Upper lobe of right lung (tissue), 1 donor: ENCODE results near the gene MPP3. TPM values are rescaled to one million over a fixed set of nuclear protein-coding genes. Genes with fewer than 3 reads are reported as not detected.

Source experiments
- ATAC-seq: fragments of 200-7000 bp; cut with Tn5 transposase; one replicate; pipeline ENCODE4 v1.9.1; 2020; ENCODE audit warnings: mild to moderate bottlenecking, moderate library complexity
- DNase-seq: peaks from one replicate; pipeline ENCODE4 v3.0.0-alpha.2; 2020
- H3K27ac ChIP-seq: fragments of 200-600 bp; one replicate; pipeline ENCODE4 v1.8.0; 2022
- H3K27me3 ChIP-seq: fragments of 200-600 bp; one replicate; pipeline ENCODE4 v1.8.0; 2022; ENCODE audit warnings: mild to moderate bottlenecking
- H3K36me3 ChIP-seq: fragments of 200-600 bp; one replicate; pipeline ENCODE4 v1.8.0; 2022
- H3K4me1 ChIP-seq: fragments of 200-600 bp; one replicate; pipeline ENCODE4 v1.8.0; 2022
- H3K4me3 ChIP-seq: fragments of 200-600 bp; one replicate; pipeline ENCODE4 v1.8.0; 2022; ENCODE audit warnings: mild to moderate bottlenecking
- H3K9me3 ChIP-seq: fragments of 200-600 bp; one replicate; pipeline ENCODE4 v1.8.0; 2022
- intact Hi-C: fragments of 100-400 bp; cut with DNase I; formaldehyde crosslinking; loops from one replicate; pipeline ENCODE4 v1.11.0; 2022
- total RNA-seq: library from RNA; stranded (reverse); fragmentation: NEBNext Ultra II Directional; extraction: Animal tissue kit (Norgen Biotek cat#: 25700); gene quantifications from one replicate; pipeline ENCODE4 v1.2.1, GENCODE V29; 2021
- TF ChIP-seq, protein P1 (sequence below): fragments of 200-600 bp; IDR thresholded peaks from one replicate; pipeline ENCODE4 v1.8.0; 2022; ENCODE audit warnings: antibody characterized with exemption
- donor health status: DM: no; HTN: yes; CAD: no; lungs with severe emphysema.

Gene MPP3
- total RNA-seq, 1 donor from 2014 or later: 28.6 TPM

DNA sequence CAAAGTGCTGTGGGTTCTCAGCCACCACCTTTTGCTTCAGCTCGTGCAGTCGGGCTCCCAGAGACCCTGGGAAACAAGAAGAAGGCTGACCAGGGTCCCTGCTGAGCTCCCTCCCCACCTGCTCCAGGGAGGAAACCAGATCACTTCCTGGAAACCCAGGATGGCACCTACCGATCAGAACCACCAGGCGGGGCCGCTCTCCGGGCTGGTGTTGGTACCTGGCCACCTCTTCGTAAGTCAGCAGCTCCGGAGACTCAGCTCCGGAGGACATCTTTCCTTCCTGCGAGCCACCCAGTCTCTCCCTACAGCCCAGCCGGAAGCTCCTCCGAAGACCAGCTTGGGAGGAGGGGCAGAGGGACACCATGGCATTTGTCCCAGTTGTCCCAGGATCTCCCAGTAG lies 18.9 kb downstream of the MPP3 start:
- H3K4me1 ChIP-seq: no peaks in the 10 kb centered on the region
- no peak overlapping the region for H3K4me3 ChIP-seq
- intact Hi-C loops: no loop called here
- ATAC-seq: no peak
- TF ChIP-seq, protein P1, sequence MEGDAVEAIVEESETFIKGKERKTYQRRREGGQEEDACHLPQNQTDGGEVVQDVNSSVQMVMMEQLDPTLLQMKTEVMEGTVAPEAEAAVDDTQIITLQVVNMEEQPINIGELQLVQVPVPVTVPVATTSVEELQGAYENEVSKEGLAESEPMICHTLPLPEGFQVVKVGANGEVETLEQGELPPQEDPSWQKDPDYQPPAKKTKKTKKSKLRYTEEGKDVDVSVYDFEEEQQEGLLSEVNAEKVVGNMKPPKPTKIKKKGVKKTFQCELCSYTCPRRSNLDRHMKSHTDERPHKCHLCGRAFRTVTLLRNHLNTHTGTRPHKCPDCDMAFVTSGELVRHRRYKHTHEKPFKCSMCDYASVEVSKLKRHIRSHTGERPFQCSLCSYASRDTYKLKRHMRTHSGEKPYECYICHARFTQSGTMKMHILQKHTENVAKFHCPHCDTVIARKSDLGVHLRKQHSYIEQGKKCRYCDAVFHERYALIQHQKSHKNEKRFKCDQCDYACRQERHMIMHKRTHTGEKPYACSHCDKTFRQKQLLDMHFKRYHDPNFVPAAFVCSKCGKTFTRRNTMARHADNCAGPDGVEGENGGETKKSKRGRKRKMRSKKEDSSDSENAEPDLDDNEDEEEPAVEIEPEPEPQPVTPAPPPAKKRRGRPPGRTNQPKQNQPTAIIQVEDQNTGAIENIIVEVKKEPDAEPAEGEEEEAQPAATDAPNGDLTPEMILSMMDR: no peak
- H3K27me3 ChIP-seq: no peaks in the 10 kb centered on the region
- no peaks in the 10 kb centered on the region for H3K9me3 ChIP-seq
- no peak for DNase-seq
- no peak overlapping the region for H3K27ac ChIP-seq
- H3K36me3 ChIP-seq: peaks cover 4% of the 10 kb centered on the region

- no peak for DNase-seq
- Histone ChIP-seq H3K27ac (no peak overlapping the region), H3K4me3 (no peak overlapping the region), H3K27me3 (no peaks in the 10 kb centered on the region), H3K4me1 (no peaks in the 10 kb centered on the region), H3K9me3 (no peaks in the 10 kb centered on the region), H3K36me3 (peaks cover 7% of the 10 kb centered on the region)
- intact Hi-C loops: no loop called here
- TF ChIP-seq, protein P1: no peak
- no peak for ATAC-seq
Measured at GRCh38 chr17:43813386-43813785, 19.6 kb downstream of the MPP3 start.

GRCh38 chr17:43812396-43813265 lies 20.3 kb downstream of the MPP3 start:
- H3K27me3 ChIP-seq: no peaks in the 10 kb centered on the region
- H3K4me1 ChIP-seq: no peaks in the 10 kb centered on the region
- H3K9me3 ChIP-seq: no peaks in the 10 kb centered on the region
- peaks cover 12% of the 10 kb centered on the region for H3K36me3 ChIP-seq
- H3K4me3 ChIP-seq: no peak overlapping the region
- no peak overlapping the region for H3K27ac ChIP-seq
- TF ChIP-seq, protein P1: no peak
- intact Hi-C loops: no loop called here
- DNase-seq (no peak), ATAC-seq (peak; percentile 10)

DNA sequence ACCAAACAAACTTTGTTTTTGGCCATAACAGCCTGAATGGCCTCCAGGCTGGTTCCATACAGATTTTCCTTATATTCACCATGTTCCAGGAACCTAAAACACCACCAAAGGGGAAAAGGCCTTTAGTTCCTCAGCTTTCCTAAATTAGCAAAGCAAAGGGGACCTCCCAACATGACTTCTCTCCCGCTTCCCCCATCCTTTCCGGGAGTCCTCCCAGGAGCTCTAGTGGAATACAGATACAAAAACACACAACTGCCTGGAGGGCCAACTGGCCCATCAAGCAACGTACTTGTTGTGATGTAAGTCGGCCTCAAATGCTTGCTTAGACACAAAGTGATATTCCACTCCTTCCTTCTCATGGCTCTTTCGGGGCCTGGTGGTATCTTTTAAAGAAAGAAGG lies 22.1 kb downstream of the MPP3 start:
- H3K9me3 ChIP-seq: no peaks in the 10 kb centered on the region
- intact Hi-C loops: no loop called here
- DNase-seq (no peak), ATAC-seq (no peak)
- TF ChIP-seq, protein P1: no peak
- H3K4me1 ChIP-seq: no peaks in the 10 kb centered on the region
- no peak overlapping the region for H3K4me3 ChIP-seq
- peaks cover 12% of the 10 kb centered on the region for H3K36me3 ChIP-seq
- H3K27ac ChIP-seq: no peak overlapping the region
- no peaks in the 10 kb centered on the region for H3K27me3 ChIP-seq

- H3K27me3 ChIP-seq: no peaks in the 10 kb centered on the region
- H3K27ac ChIP-seq: no peak overlapping the region
- ATAC-seq: no peak
- intact Hi-C loops: no loop called here
- H3K4me3 ChIP-seq: no peak overlapping the region
- DNase-seq: no peak
- H3K4me1 ChIP-seq: no peaks in the 10 kb centered on the region
- no peaks in the 10 kb centered on the region for H3K9me3 ChIP-seq
- H3K36me3 ChIP-seq: peaks cover 12% of the 10 kb centered on the region
- TF ChIP-seq, protein P1: no peak
Measured at GRCh38 chr17:43810226-43810715, 22.7 kb downstream of the MPP3 start.
